ENCODE data around the gene CACNA2D1.

DNA sequence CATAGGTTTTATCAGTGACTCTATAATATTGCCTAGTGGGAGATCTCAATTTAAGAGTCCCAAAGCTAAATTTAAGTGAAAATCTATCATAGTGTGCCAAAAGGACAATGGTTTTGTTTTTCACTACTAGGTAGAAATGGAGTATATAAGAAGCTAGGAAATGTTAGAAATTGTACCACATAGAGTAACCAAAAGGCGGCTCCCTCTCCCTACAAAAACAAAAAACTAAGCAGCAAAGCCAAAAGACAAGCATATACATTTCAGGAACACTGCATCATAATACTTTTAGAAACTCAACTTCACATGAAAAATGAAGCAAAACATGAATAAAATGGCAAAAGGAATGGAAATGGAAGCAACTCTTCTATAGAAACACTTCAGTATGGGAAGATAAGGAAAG is 271.6 kb downstream of the CACNA2D1 start:
- TF ChIP-seq CREB1 (IDR thresholded peaks at IDR 0.05; ENCODE audit: low read depth) (no peak), EP300 (IDR thresholded peaks at IDR 0.05; ENCODE audit: borderline replicate concordance) (no peak), YY1 (IDR thresholded peaks at IDR 0.05; ENCODE audit: low read depth) (no peak), RAD21 (IDR thresholded peaks at IDR 0.05; ENCODE audit: low read depth) (no peak; the same call in 1 of the 2 replicates), TEAD4 (IDR thresholded peaks at IDR 0.05) (no peak), TAF1 (IDR thresholded peaks at IDR 0.05; ENCODE audit: low read depth) (no peak), EGR1 (IDR thresholded peaks at IDR 0.05) (no peak), NFIC (IDR thresholded peaks at IDR 0.05) (no peak), FOXM1 (IDR thresholded peaks at IDR 0.05; ENCODE audit: borderline replicate concordance, low read depth) (no peak)
- TF ChIP-seq, protein P1, sequence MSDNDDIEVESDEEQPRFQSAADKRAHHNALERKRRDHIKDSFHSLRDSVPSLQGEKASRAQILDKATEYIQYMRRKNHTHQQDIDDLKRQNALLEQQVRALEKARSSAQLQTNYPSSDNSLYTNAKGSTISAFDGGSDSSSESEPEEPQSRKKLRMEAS (IDR thresholded peaks at IDR 0.05): no peak
- TF ChIP-seq, protein P2, sequence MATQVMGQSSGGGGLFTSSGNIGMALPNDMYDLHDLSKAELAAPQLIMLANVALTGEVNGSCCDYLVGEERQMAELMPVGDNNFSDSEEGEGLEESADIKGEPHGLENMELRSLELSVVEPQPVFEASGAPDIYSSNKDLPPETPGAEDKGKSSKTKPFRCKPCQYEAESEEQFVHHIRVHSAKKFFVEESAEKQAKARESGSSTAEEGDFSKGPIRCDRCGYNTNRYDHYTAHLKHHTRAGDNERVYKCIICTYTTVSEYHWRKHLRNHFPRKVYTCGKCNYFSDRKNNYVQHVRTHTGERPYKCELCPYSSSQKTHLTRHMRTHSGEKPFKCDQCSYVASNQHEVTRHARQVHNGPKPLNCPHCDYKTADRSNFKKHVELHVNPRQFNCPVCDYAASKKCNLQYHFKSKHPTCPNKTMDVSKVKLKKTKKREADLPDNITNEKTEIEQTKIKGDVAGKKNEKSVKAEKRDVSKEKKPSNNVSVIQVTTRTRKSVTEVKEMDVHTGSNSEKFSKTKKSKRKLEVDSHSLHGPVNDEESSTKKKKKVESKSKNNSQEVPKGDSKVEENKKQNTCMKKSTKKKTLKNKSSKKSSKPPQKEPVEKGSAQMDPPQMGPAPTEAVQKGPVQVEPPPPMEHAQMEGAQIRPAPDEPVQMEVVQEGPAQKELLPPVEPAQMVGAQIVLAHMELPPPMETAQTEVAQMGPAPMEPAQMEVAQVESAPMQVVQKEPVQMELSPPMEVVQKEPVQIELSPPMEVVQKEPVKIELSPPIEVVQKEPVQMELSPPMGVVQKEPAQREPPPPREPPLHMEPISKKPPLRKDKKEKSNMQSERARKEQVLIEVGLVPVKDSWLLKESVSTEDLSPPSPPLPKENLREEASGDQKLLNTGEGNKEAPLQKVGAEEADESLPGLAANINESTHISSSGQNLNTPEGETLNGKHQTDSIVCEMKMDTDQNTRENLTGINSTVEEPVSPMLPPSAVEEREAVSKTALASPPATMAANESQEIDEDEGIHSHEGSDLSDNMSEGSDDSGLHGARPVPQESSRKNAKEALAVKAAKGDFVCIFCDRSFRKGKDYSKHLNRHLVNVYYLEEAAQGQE (IDR thresholded peaks at IDR 0.05; ENCODE audit: low read depth): no peak
- TF ChIP-seq, protein P3, sequence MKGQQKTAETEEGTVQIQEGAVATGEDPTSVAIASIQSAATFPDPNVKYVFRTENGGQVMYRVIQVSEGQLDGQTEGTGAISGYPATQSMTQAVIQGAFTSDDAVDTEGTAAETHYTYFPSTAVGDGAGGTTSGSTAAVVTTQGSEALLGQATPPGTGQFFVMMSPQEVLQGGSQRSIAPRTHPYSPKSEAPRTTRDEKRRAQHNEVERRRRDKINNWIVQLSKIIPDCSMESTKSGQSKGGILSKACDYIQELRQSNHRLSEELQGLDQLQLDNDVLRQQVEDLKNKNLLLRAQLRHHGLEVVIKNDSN (IDR thresholded peaks at IDR 0.05): no peak

Measured in Ishikawa (cell line).